ENCODE results near the gene IRF2.
"Not testable (repeated sequence)": the region's sequence is repeated elsewhere in the genome, so short reads cannot be mapped to it uniquely, and the experiment has no call there.

IRF2 gene

GRCh38 chr4:184386271-184386781, 88.0 kb downstream of the IRF2 start:
- no peak for DNase-seq

GRCh38 chr4:184385705-184386141, 88.6 kb downstream of the IRF2 start:
- DNase-seq = no peak

- DNase-seq = no peak
Observed at GRCh38 chr4:184384810-184385557, 89.4 kb downstream of the IRF2 start.

GRCh38 chr4:184384056-184384809, 90.1 kb downstream of the IRF2 start:
- DNase-seq = no peak

GRCh38 chr4:184383497-184384055, 90.8 kb downstream of the IRF2 start:
- no peak for DNase-seq

- DNase-seq = no peak
Observed at GRCh38 chr4:184382189-184382846, 92.0 kb downstream of the IRF2 start.

GRCh38 chr4:184380707-184381106, 93.6 kb downstream of the IRF2 start:
- no peak for DNase-seq

- DNase-seq = not testable (repeated sequence)
Observed at GRCh38 chr4:184380214-184380613, 94.1 kb downstream of the IRF2 start.

- no peak for DNase-seq
Observed at GRCh38 chr4:184376923-184377322, 97.4 kb downstream of the IRF2 start.

GRCh38 chr4:184376126-184376838, 98.1 kb downstream of the IRF2 start:
- DNase-seq = no peak

GRCh38 chr4:184375623-184376022, 98.7 kb downstream of the IRF2 start:
- DNase-seq = not testable (repeated sequence)

GRCh38 chr4:184375027-184375426, 99.3 kb downstream of the IRF2 start:
- no peak for DNase-seq

- DNase-seq = no peak
Observed at GRCh38 chr4:184373886-184374405, 100.4 kb downstream of the IRF2 start.

GRCh38 chr4:184371390-184371787, 103.0 kb downstream of the IRF2 start:
- DNase-seq = no peak

- DNase-seq = no peak
Observed at GRCh38 chr4:184370711-184371389, 103.5 kb downstream of the IRF2 start.

GRCh38 chr4:184369871-184370270, 104.5 kb downstream of the IRF2 start:
- no peak for DNase-seq

- DNase-seq = no peak
Observed at GRCh38 chr4:184368731-184369130, 105.6 kb downstream of the IRF2 start.

- DNase-seq = no peak
Observed at GRCh38 chr4:184368290-184368689, 106.1 kb downstream of the IRF2 start.

- DNase-seq = no peak
Observed at GRCh38 chr4:184364100-184364921, 110.0 kb downstream of the IRF2 start.

GRCh38 chr4:184363258-184363657, 111.1 kb downstream of the IRF2 start:
- DNase-seq = no peak

- DNase-seq = no peak
Observed at GRCh38 chr4:184362396-184362795, 112.0 kb downstream of the IRF2 start.
